ENCODE measurements around the gene THEMIS2.

Gene THEMIS2

DNA sequence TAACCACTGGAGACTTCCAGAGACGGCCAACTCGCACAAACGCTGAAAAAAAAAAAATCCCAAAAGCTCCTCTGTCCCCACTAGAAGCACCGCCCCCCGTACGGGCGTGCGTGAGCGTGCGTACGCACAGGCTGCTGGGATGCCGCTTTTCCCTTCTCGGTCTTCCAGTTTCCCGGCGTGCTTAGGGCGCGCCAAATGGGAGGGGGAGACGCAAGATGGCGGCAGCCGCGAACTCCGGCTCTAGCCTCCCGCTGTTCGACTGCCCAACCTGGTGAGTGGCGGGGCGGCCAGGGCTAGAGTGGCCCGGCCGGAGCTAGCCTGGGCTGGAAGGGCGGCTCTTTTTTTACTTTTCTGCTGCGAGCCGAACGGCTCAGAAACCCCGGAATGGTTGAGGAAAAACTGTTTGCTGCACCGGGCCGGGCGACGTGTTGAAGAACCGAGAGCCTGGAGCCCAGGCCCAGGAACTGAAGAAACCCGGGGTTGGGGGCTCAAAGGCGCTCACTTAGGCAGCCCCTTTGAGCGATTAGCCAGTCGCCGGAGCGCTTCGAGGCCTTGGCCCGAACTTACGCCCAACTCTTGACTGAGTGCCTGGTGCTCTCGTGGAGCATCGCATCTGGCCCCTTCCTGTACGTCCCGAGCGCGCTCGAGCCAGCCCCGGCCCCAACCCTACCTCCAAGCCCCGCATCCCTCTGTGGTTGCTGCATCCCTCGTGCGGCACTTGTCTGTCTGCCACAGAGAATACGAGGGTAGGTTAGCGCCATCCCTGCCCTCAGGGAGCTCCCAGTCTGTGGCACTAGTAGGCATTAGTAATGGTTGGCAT is 41.5 kb upstream of the THEMIS2 start, which contains the start of gene PPP1R8:
PPP1R8 (plus strand) TSS at position 162 of the 820 bp plus-strand sequence; CDS start at position 216, 54 bp downstream.
- H3K27ac ChIP-seq (ENCODE audit: low read length), result peak within 1 kb of the TSS; percentile 53; the same call in 1 of the 2 replicates
- H3K4me2 ChIP-seq (ENCODE audit: low read depth, low read length), result peak within 1 kb of the TSS; percentile 81
- peak within 1 kb of the TSS; percentile 93 for H3K9ac ChIP-seq (ENCODE audit: low read length)
- no peaks in the 10 kb centered on the region for H3K27me3 ChIP-seq (replicated peaks; ENCODE audit: insufficient read depth, low read length)
- no peaks in the 10 kb centered on the region; the same call in 1 of the 2 replicates for H3K36me3 ChIP-seq (replicated peaks; ENCODE audit: insufficient read depth, low read length)
- peaks cover 9% of the 10 kb centered on the region for H3K4me1 ChIP-seq (ENCODE audit: low read length)
- peak within 1 kb of the TSS; percentile 82 for H2AFZ ChIP-seq (ENCODE audit: low read length)
- peaks cover 53% of the 10 kb centered on the region for H3K79me2 ChIP-seq (ENCODE audit: low read length)
- peak within 1 kb of the TSS; percentile 86 for H3K4me3 ChIP-seq (ENCODE audit: low read length)
- H3F3A ChIP-seq (ENCODE audit: insufficient read depth, low read length), result no peaks in the 10 kb centered on the region; the same call in 1 of the 2 replicates
- TF ChIP-seq EZH2 (optimal IDR thresholded peaks at IDR 0.05; ENCODE audit: low read depth, low read length), result no peak
- no peak for TF ChIP-seq EZH2phosphoT487 (IDR thresholded peaks at IDR 0.05; ENCODE audit: low read length)
- no peaks in the 10 kb centered on the region for H3K9me3 ChIP-seq (replicated peaks; ENCODE audit: insufficient read depth, low read length)
- no peaks in the 10 kb centered on the region for H3K9me2 ChIP-seq (replicated peaks; ENCODE audit: insufficient read depth, low read length)
- peak; percentile 98 for DNase-seq
- no peaks in the 10 kb centered on the region for H4K20me1 ChIP-seq (ENCODE audit: insufficient read depth, low read length)

GRCh38 chr1:27831568-27832410 is 40.6 kb upstream of the THEMIS2 start:
- Histone ChIP-seq H3K4me3 (ENCODE audit: low read length) (peak overlapping the region; percentile 86), H3K27ac (ENCODE audit: low read length) (no peak overlapping the region), H3K9me3 (replicated peaks; ENCODE audit: insufficient read depth, low read length) (no peaks in the 10 kb centered on the region), H3K4me2 (ENCODE audit: low read depth, low read length) (peak overlapping the region; percentile 81), H3F3A (ENCODE audit: insufficient read depth, low read length) (no peaks in the 10 kb centered on the region; the same call in 1 of the 2 replicates), H4K20me1 (ENCODE audit: insufficient read depth, low read length) (no peaks in the 10 kb centered on the region), H3K9me2 (replicated peaks; ENCODE audit: insufficient read depth, low read length) (no peaks in the 10 kb centered on the region), H2AFZ (ENCODE audit: low read length) (peak overlapping the region; percentile 82), H3K36me3 (replicated peaks; ENCODE audit: insufficient read depth, low read length) (peaks cover 2% of the 10 kb centered on the region; the same call in 1 of the 2 replicates), H3K79me2 (ENCODE audit: low read length) (peaks cover 61% of the 10 kb centered on the region), H3K4me1 (ENCODE audit: low read length) (peaks cover 9% of the 10 kb centered on the region), H3K9ac (ENCODE audit: low read length) (peak overlapping the region; percentile 93; the same call in 1 of the 2 replicates), H3K27me3 (replicated peaks; ENCODE audit: insufficient read depth, low read length) (no peaks in the 10 kb centered on the region)
- no peak for TF ChIP-seq EZH2phosphoT487 (IDR thresholded peaks at IDR 0.05; ENCODE audit: low read length)
- TF ChIP-seq, protein P1, sequence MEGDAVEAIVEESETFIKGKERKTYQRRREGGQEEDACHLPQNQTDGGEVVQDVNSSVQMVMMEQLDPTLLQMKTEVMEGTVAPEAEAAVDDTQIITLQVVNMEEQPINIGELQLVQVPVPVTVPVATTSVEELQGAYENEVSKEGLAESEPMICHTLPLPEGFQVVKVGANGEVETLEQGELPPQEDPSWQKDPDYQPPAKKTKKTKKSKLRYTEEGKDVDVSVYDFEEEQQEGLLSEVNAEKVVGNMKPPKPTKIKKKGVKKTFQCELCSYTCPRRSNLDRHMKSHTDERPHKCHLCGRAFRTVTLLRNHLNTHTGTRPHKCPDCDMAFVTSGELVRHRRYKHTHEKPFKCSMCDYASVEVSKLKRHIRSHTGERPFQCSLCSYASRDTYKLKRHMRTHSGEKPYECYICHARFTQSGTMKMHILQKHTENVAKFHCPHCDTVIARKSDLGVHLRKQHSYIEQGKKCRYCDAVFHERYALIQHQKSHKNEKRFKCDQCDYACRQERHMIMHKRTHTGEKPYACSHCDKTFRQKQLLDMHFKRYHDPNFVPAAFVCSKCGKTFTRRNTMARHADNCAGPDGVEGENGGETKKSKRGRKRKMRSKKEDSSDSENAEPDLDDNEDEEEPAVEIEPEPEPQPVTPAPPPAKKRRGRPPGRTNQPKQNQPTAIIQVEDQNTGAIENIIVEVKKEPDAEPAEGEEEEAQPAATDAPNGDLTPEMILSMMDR (IDR thresholded peaks at IDR 0.05; ENCODE audit: low read length), result no peak
- TF ChIP-seq EZH2 (optimal IDR thresholded peaks at IDR 0.05; ENCODE audit: low read depth, low read length), result no peak
- DNase-seq, result no peak

DNA sequence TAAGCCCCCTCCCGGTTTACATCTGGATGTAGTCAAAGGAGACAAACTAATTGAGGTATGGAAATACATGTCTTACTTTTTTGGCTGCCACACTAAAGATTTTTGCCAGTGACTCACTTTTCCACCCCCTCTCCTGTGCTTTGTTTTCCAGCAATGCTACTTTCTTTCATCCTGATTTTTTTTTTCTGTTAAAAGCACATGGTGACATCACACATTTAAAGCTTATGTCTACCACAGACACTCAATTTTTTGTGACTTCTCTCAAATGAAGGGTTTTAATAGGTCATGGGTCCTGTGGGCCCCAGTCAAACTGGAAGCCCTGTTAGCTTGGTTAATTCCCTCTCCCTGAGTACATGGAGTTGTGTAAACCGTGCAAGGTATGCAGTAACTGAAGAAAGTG is 39.6 kb upstream of the THEMIS2 start:
- H3K4me2 ChIP-seq (ENCODE audit: low read depth, low read length), result no peak overlapping the region

More for the DNA sequence above, 39.6 kb upstream of the THEMIS2 start:
- Histone ChIP-seq H4K20me1 (ENCODE audit: insufficient read depth, low read length) (no peaks in the 10 kb centered on the region), H3K4me3 (ENCODE audit: low read length) (no peak overlapping the region), H2AFZ (ENCODE audit: low read length) (no peak overlapping the region), H3K9me2 (replicated peaks; ENCODE audit: insufficient read depth, low read length) (no peaks in the 10 kb centered on the region), H3K79me2 (ENCODE audit: low read length) (peaks cover 70% of the 10 kb centered on the region), H3K27me3 (replicated peaks; ENCODE audit: insufficient read depth, low read length) (no peaks in the 10 kb centered on the region), H3K36me3 (replicated peaks; ENCODE audit: insufficient read depth, low read length) (peaks cover 3% of the 10 kb centered on the region; the same call in 1 of the 2 replicates), H3K4me1 (ENCODE audit: low read length) (peaks cover 9% of the 10 kb centered on the region), H3K9me3 (replicated peaks; ENCODE audit: insufficient read depth, low read length) (no peaks in the 10 kb centered on the region), H3K9ac (ENCODE audit: low read length) (no peak overlapping the region), H3F3A (ENCODE audit: insufficient read depth, low read length) (no peaks in the 10 kb centered on the region; the same call in 1 of the 2 replicates), H3K27ac (ENCODE audit: low read length) (no peak overlapping the region)
- DNase-seq, result no peak
- TF ChIP-seq EZH2phosphoT487 (IDR thresholded peaks at IDR 0.05; ENCODE audit: low read length), result no peak
- TF ChIP-seq, protein P1 (IDR thresholded peaks at IDR 0.05; ENCODE audit: low read length), result no peak
- no peak for TF ChIP-seq EZH2 (optimal IDR thresholded peaks at IDR 0.05; ENCODE audit: low read depth, low read length)
